ENCODE measurements around the gene FXR2. TPM values are rescaled to one million over a fixed set of nuclear protein-coding genes. Genes with fewer than 3 reads are reported as not detected.

Gene FXR2
- total RNA-seq, 1 experiment from 2014 or later: 36.4 TPM

DNA sequence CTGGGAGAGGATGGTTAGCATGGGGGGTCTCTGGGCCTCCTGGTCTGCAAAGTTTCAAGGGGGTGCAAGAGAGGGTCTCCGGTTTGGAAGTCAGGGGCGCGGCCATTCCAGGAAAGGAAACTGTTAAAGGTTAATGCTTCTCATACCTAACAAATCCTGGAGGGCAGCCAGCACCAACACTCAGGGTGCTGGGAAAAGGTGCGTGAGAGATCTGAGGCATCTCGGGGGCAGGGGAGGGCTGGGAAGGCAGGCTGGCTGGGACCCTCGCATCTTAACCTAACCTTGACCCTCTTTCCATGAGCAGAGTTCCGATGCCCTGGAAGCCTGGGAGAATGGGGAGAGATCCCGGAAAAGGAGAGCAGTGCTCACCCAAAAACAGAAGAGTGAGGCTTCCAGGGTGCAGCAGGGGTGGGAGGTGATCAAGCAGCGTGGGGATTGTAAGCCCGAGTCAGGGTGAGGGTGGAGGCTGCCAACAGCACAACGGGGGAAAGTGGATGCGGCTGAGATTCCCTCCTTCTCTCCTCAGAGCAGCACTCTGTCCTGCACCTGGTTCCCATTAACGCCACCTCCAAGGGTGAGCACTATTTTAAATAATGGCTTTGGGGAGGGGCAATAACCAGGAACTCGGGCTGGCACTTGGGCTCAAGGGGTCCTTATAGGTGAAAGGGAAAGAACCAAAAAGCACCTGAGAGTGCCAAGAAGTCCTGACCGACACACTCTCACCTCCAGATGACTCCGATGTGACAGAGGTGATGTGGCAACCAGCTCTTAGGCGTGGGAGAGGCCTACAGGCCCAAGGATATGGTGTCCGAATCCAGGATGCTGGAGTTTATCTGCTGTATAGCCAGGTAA is 55.2 kb downstream of the FXR2 start:
- Histone ChIP-seq H3K23me2 (ENCODE audit: insufficient read length, low read depth, low read length, poor library complexity, severe bottlenecking) (peaks cover 9% of the 10 kb centered on the region), H3K4ac (ENCODE audit: low read depth, low read length) (no peak overlapping the region), H3K79me1 (ENCODE audit: insufficient read depth, low read depth, low read length, poor library complexity, severe bottlenecking) (peaks cover 10% of the 10 kb centered on the region), H4K20me1 (ENCODE audit: control insufficient read depth, insufficient read depth, insufficient read length) (no peaks in the 10 kb centered on the region), H3K18ac (ENCODE audit: insufficient read length, low read depth, low read length) (no peak overlapping the region), H3K23ac (ENCODE audit: insufficient read length, low read depth, low read length) (no peak overlapping the region), H3K4me2 (ENCODE audit: insufficient read depth, insufficient read length, low read length) (peak overlapping the region; percentile 77), H3T11ph (ENCODE audit: low read length) (no peak overlapping the region), H2BK120ac (ENCODE audit: low read depth, low read length, poor library complexity, severe bottlenecking) (no peak overlapping the region), H3K4me1 (ENCODE audit: insufficient read depth, low read length) (0 out of 2 replicates have a peak, but pooled peaks cover 2% of the 10 kb centered on the region), H3K56ac (ENCODE audit: insufficient read length, low read depth, low read length) (no peak overlapping the region), H4K8ac (replicated peaks; ENCODE audit: insufficient read length, low read depth, low read length) (no peak overlapping the region), H2BK15ac (ENCODE audit: low read depth, low read length) (no peak overlapping the region), H3K27ac (ENCODE audit: insufficient read length, low read depth, low read length) (no peak overlapping the region), H3K9me3 (ENCODE audit: control insufficient read depth, low read depth, low read length) (no peaks in the 10 kb centered on the region), H4K91ac (ENCODE audit: insufficient read length, low read depth, low read length) (no peak overlapping the region), H2BK5ac (ENCODE audit: insufficient read length, low read length) (no peak overlapping the region), H2BK12ac (ENCODE audit: insufficient read length, low read depth, low read length) (no peak overlapping the region), H4K5ac (ENCODE audit: insufficient read length, low read depth, low read length) (no peak overlapping the region), H3K79me2 (ENCODE audit: insufficient read depth, low read length) (peaks cover 8% of the 10 kb centered on the region; the same call in 1 of the 2 replicates), H3K9ac (ENCODE audit: extremely low read depth, insufficient read length, low read length) (no peak overlapping the region), H3K14ac (ENCODE audit: insufficient read depth, low read length) (no peak overlapping the region; the same call in 1 of the 2 replicates), H2BK20ac (ENCODE audit: low read depth, low read length, poor library complexity, severe bottlenecking) (no peak overlapping the region), H3K27me3 (ENCODE audit: insufficient read depth, low read length) (no peaks in the 10 kb centered on the region), H2AK5ac (ENCODE audit: insufficient read length, low read length) (no peak overlapping the region), H2AFZ (ENCODE audit: low read length) (no peak overlapping the region)
- Mint-ChIP-seq H3K36me3 (ENCODE audit: insufficient read depth in 1 of 3, low read depth in 3 of 3) (peaks cover 4 to 17% (median 15%) of the 10 kb centered on the region in 3 experiments; a peak in 6 of 7 replicates), H3K27me3 (ENCODE audit: low read depth) (no peaks in the 10 kb centered on the region; the same call in 1 of the 2 replicates), H3K4me3 (peak overlapping the region in 1 of 2 experiments; percentile 90; a peak in 2 of 5 replicates), H3K4me1 (peaks cover 43 to 62% of the 10 kb centered on the region in 2 experiments), H3K27ac (peak overlapping the region; percentile 74 to 98 (median 97); a peak in 4 of 7 replicates), H3K9me3 (no peaks in the 10 kb centered on the region)
- TF ChIP-seq, protein P1, sequence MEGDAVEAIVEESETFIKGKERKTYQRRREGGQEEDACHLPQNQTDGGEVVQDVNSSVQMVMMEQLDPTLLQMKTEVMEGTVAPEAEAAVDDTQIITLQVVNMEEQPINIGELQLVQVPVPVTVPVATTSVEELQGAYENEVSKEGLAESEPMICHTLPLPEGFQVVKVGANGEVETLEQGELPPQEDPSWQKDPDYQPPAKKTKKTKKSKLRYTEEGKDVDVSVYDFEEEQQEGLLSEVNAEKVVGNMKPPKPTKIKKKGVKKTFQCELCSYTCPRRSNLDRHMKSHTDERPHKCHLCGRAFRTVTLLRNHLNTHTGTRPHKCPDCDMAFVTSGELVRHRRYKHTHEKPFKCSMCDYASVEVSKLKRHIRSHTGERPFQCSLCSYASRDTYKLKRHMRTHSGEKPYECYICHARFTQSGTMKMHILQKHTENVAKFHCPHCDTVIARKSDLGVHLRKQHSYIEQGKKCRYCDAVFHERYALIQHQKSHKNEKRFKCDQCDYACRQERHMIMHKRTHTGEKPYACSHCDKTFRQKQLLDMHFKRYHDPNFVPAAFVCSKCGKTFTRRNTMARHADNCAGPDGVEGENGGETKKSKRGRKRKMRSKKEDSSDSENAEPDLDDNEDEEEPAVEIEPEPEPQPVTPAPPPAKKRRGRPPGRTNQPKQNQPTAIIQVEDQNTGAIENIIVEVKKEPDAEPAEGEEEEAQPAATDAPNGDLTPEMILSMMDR (conservative IDR thresholded peaks at IDR 0.05): no peak
- DNase-seq: no peak
- no CpG with 5 or more reads among the region's 18 CpGs for WGBS (ENCODE audit: extremely low coverage, insufficient read length, low lambda C conversion rate)

Data from H9 (cell line).